Caco-2 (cell line): ENCODE data around the gene MPZL3. TPM values are rescaled to one million over a fixed set of nuclear protein-coding genes. Genes with fewer than 3 reads are reported as not detected.

Experiments used
- BruUV-seq: library from RNA; stranded (reverse); fragments of 400-500 nt; replicated peaks from 2 replicates; lab custom pipeline; 2021; lab: Mats Ljungman, UMichigan
- CTCF ChIA-PET: fragments of 300-600 bp; sonication (Branson Sonifier 250); formaldehyde crosslinking; loops from one replicate; lab custom pipeline; 2022; ENCODE audit warnings: antibody characterized with exemption; lab: Charles Lee
- POLR2A ChIA-PET: fragments of 300-600 bp; sonication (Branson Sonifier 250); formaldehyde crosslinking; loops from one replicate; lab custom pipeline; 2022; ENCODE audit warnings: antibody characterized with exemption; lab: Charles Lee
- DNase-seq, 2 experiments: peaks; one replicate each; pipeline versions ENCODE4 v3.0.0 to v3.0.0-alpha.2; 2020 to 2022
- H3K27me3 ChIP-seq: replicated peaks from 2 replicates; pipeline ENCODE4 v1.6.0; 2011; ENCODE audit warnings: low read length; ENCODE audit not compliant: control insufficient read depth, insufficient read depth
- H3K36me3 ChIP-seq: 2 replicates; pipeline ENCODE4 v1.5.1; 2011; ENCODE audit warnings: low read length; ENCODE audit not compliant: control insufficient read depth, insufficient read depth
- H3K4me1 ChIP-seq: fragments of 250-450 bp; sonication (Bioruptor Pico); 2 replicates; pipeline ENCODE4 v1.5.1; 2020; ENCODE audit warnings: mild to moderate bottlenecking
- H3K4me3 ChIP-seq: 2 replicates; pipeline ENCODE4 v1.5.1; 2011; ENCODE audit warnings: low read depth, mild to moderate bottlenecking, control low read depth, low read length
- H3K9me3 ChIP-seq: fragments of 250-450 bp; sonication (Bioruptor Pico); 2 replicates; pipeline ENCODE4 v1.5.1; 2020; ENCODE audit warnings: mild to moderate bottlenecking, moderate library complexity
- H3K27ac Mint-ChIP-seq: one replicate; pipeline ENCODE4 v1.8.0; 2022; ENCODE audit warnings: mixed read lengths; ENCODE audit not compliant: unreplicated experiment
- H3K27me3 Mint-ChIP-seq: one replicate; pipeline ENCODE4 v1.8.0; 2022; ENCODE audit warnings: mixed read lengths; ENCODE audit not compliant: insufficient read depth, unreplicated experiment
- H3K36me3 Mint-ChIP-seq: one replicate; pipeline ENCODE4 v1.8.0; 2022; ENCODE audit warnings: mild to moderate bottlenecking, mixed read lengths; ENCODE audit not compliant: insufficient read depth, unreplicated experiment
- H3K4me1 Mint-ChIP-seq: one replicate; pipeline ENCODE4 v1.8.0; 2022; ENCODE audit warnings: low read depth, mixed read lengths; ENCODE audit not compliant: unreplicated experiment
- H3K4me3 Mint-ChIP-seq: one replicate; pipeline ENCODE4 v1.8.0; 2022; ENCODE audit warnings: mild to moderate bottlenecking, moderate library complexity, mixed read lengths; ENCODE audit not compliant: unreplicated experiment
- H3K9me3 Mint-ChIP-seq: one replicate; pipeline ENCODE4 v1.8.0; 2022; ENCODE audit warnings: mixed read lengths; ENCODE audit not compliant: unreplicated experiment
- CTCF ChIP-seq, 2 experiments: fragments of 200-600 bp in 1 of 2; IDR thresholded peaks; 1 replicate in 1 of 2; 2 replicates in 1 of 2; pipeline versions ENCODE4 v1.5.1 to v1.8.0; 2011 to 2022; ENCODE audit warnings: antibody characterized with exemption in 1 of 2, control low read depth in 1 of 2, inconsistent platforms in 1 of 2, low read depth in 1 of 2, low read length in 1 of 2, mild to moderate bottlenecking in 1 of 2, moderate library complexity in 1 of 2; ENCODE audit not compliant: insufficient read depth in 1 of 2, severe bottlenecking in 1 of 2, unreplicated experiment in 1 of 2
- intact Hi-C: fragments of 100-400 bp; cut with micrococcal nuclease; formaldehyde crosslinking; loops from one replicate; pipeline ENCODE4 v1.10.0; 2022; ENCODE audit not compliant: unreplicated experiment
- total RNA-seq: library from RNA; stranded (reverse); gene quantifications from 2 replicates; pipeline ENCODE4 v1.2.3, GENCODE V29; 2022

Gene MPZL3
- total RNA-seq, 1 experiment from 2014 or later = 31.8 TPM

GRCh38 chr11:118223992-118224391 lies 28.2 kb downstream of the MPZL3 start:
- H3K4me1 Mint-ChIP-seq = peaks cover 8% of the 10 kb centered on the region
- no peak overlapping the region for H3K27ac Mint-ChIP-seq
- no peak overlapping the region for H3K4me3 ChIP-seq
- POLR2A ChIA-PET = interaction anchor here (0.5 kb wide), 1 partner anchor 240 kb away, joined by 5 read pairs; no protein-coding TSS in a partner anchor
- peaks cover under 1% of the 10 kb centered on the region for H3K36me3 Mint-ChIP-seq
- no peak for TF ChIP-seq CTCF (IDR thresholded peaks at IDR 0.05; ENCODE audit: insufficient read depth in 1 of 2, low read depth in 1 of 2, low read length in 1 of 2, severe bottlenecking in 1 of 2, unreplicated experiment in 1 of 2)
- H3K4me3 Mint-ChIP-seq = no peak overlapping the region
- DNase-seq = no peak
- H3K27me3 ChIP-seq = no peaks in the 10 kb centered on the region
- intact Hi-C loops = no loop called here
- no peaks in the 10 kb centered on the region for H3K27me3 Mint-ChIP-seq
- H3K9me3 ChIP-seq = no peaks in the 10 kb centered on the region
- no peaks in the 10 kb centered on the region for H3K4me1 ChIP-seq
- CTCF ChIA-PET = no interaction called here
- H3K9me3 Mint-ChIP-seq = no peaks in the 10 kb centered on the region
- no TSS peak for BruUV-seq
- no peaks in the 10 kb centered on the region; the same call in 1 of the 2 replicates for H3K36me3 ChIP-seq

GRCh38 chr11:118223570-118223969 lies 28.6 kb downstream of the MPZL3 start:
- Mint-ChIP-seq H3K36me3 (no peaks in the 10 kb centered on the region), H3K9me3 (no peaks in the 10 kb centered on the region), H3K27me3 (no peaks in the 10 kb centered on the region), H3K4me1 (peaks cover 8% of the 10 kb centered on the region), H3K4me3 (no peak overlapping the region), H3K27ac (no peak overlapping the region)
- BruUV-seq = no TSS peak
- intact Hi-C loops = no loop called here
- TF ChIP-seq CTCF (IDR thresholded peaks at IDR 0.05; ENCODE audit: insufficient read depth in 1 of 2, low read depth in 1 of 2, low read length in 1 of 2, severe bottlenecking in 1 of 2, unreplicated experiment in 1 of 2) = no peak
- no peaks in the 10 kb centered on the region for H3K9me3 ChIP-seq
- H3K27me3 ChIP-seq = no peaks in the 10 kb centered on the region
- no peak overlapping the region for H3K4me3 ChIP-seq
- DNase-seq = no peak
- CTCF ChIA-PET = no interaction called here
- H3K36me3 ChIP-seq = no peaks in the 10 kb centered on the region; the same call in 1 of the 2 replicates
- POLR2A ChIA-PET = interaction anchor here (0.5 kb wide), 1 partner anchor 240 kb away, joined by 5 read pairs; no protein-coding TSS in a partner anchor
- no peaks in the 10 kb centered on the region for H3K4me1 ChIP-seq

GRCh38 chr11:118222437-118222836 lies 29.7 kb downstream of the MPZL3 start:
- intact Hi-C loops = no loop called here
- Mint-ChIP-seq H3K36me3 (no peaks in the 10 kb centered on the region), H3K9me3 (no peaks in the 10 kb centered on the region), H3K4me1 (peaks cover 8% of the 10 kb centered on the region), H3K27ac (no peak overlapping the region), H3K27me3 (no peaks in the 10 kb centered on the region), H3K4me3 (no peak overlapping the region)
- CTCF ChIA-PET = interaction anchor here (0.8 kb wide), 1 partner anchor 20 kb away, joined by 3 read pairs; no protein-coding TSS in a partner anchor
- DNase-seq = no peak
- Histone ChIP-seq H3K27me3 (no peaks in the 10 kb centered on the region), H3K4me1 (peaks cover 5% of the 10 kb centered on the region), H3K9me3 (no peaks in the 10 kb centered on the region), H3K36me3 (no peaks in the 10 kb centered on the region; the same call in 1 of the 2 replicates), H3K4me3 (no peak overlapping the region)
- POLR2A ChIA-PET = no interaction called here
- TF ChIP-seq CTCF (IDR thresholded peaks at IDR 0.05; ENCODE audit: insufficient read depth in 1 of 2, low read depth in 1 of 2, low read length in 1 of 2, severe bottlenecking in 1 of 2, unreplicated experiment in 1 of 2) = no peak
- BruUV-seq = no TSS peak
